Sigmoid colon (tissue), 7 donors: ENCODE results near the gene VCX3B. TPM values are rescaled to one million over a fixed set of nuclear protein-coding genes. Genes with fewer than 3 reads are reported as not detected.
"Not testable (repeated sequence)": the region's sequence is repeated elsewhere in the genome, so short reads cannot be mapped to it uniquely, and the experiment has no call there.

Experiments
- DNase-seq: peaks from one replicate; pipeline ENCODE4 v3.0.0-alpha.2; 2019
- H3K27ac ChIP-seq, 4 donors: fragments of 200-600 bp; sonication (generic); one replicate each; pipeline ENCODE4 v1.5.1; 2016 to 2019; ENCODE audit warnings: mild to moderate bottlenecking in 1 of 4
- H3K27me3 ChIP-seq, 3 donors: fragments of 200-600 bp; sonication (generic); one replicate each; pipeline ENCODE4 v1.5.1; 2019; ENCODE audit warnings: mild to moderate bottlenecking in 1 of 3
- H3K36me3 ChIP-seq, 4 donors: fragments of 200-600 bp; sonication (generic); one replicate each; pipeline ENCODE4 v1.5.1; 2016 to 2019
- H3K4me1 ChIP-seq, 4 donors: fragments of 200-600 bp; sonication (generic); one replicate each; pipeline ENCODE4 v1.5.1; 2017 to 2019
- H3K4me3 ChIP-seq, 4 donors: fragments of 200-600 bp; sonication (generic); one replicate each; pipeline ENCODE4 v1.5.1; 2017 to 2019; ENCODE audit warnings: mild to moderate bottlenecking in 2 of 4, moderate library complexity in 1 of 4
- H3K9me3 ChIP-seq, 4 donors: fragments of 200-600 bp in 3 of 4; sonication (generic) in 3 of 4; one replicate each; pipeline versions ENCODE4 v1.5.1 to v1.6.1; 2013 to 2019
- CTCF ChIP-seq, 4 experiments: fragments of 450-650 bp in 3 of 4; fragments of 200-600 bp in 1 of 4; IDR thresholded peaks; one replicate each; pipeline ENCODE4 v1.5.1; 2016 to 2019; ENCODE audit warnings: antibody characterized with exemption in 4 of 4, mild to moderate bottlenecking in 3 of 4, moderate library complexity in 2 of 4
- EP300 ChIP-seq, 4 donors: sonication (generic); formaldehyde crosslinking; IDR thresholded peaks; one replicate each; pipeline ENCODE4 v1.6.1; 2017; ENCODE audit warnings: antibody characterized with exemption in 4 of 4
- POLR2A ChIP-seq, 2 donors: fragments of 450-650 bp; IDR thresholded peaks; one replicate each; pipeline ENCODE4 v1.6.1; 2016; ENCODE audit warnings: antibody characterized with exemption in 2 of 2, mild to moderate bottlenecking in 2 of 2, moderate library complexity in 2 of 2
- POLR2AphosphoS5 ChIP-seq, 4 donors: sonication (generic); formaldehyde crosslinking; IDR thresholded peaks; one replicate each; pipeline ENCODE4 v1.6.1; 2017; ENCODE audit warnings: antibody characterized with exemption in 4 of 4
- WGBS, 2 donors: extraction: QIAGEN DNeasy Blood & Tissue Kit; methylation state at CpG; one replicate each; pipeline ENCODE4 v1.1.7; 2013; 5-methylcytosine and 5-hydroxymethylcytosine counted together
- intact Hi-C: fragments of 100-400 bp; cut with DNase I; formaldehyde crosslinking; loops from one replicate; pipeline ENCODE4 v1.15.1; 2023
- polyA plus RNA-seq, 3 donors: library from polyadenylated mRNA; stranded (reverse); fragments of 200-250 nt; gene quantifications; one replicate each; pipeline ENCODE4 v1.2.3, GENCODE V29; 2013
- total RNA-seq, 4 donors: library from RNA; depleted of rRNA; stranded (reverse); fragments of >200 nt; gene quantifications; one replicate each; pipeline ENCODE4 v1.1.0, GENCODE V29; 2016
- donor health status: healthy with polysubstance abuse.
- donor health status: Bipolar disorder and iron deficiency.
- donor health status: healthy.

Gene VCX3B
- total and polyA plus RNA-seq, 7 donors = not detected

- no peak for DNase-seq
- no peak overlapping the region for H3K27ac ChIP-seq
- H3K4me3 ChIP-seq = no peak overlapping the region
- H3K4me1 ChIP-seq = no peaks in the 10 kb centered on the region
- TF ChIP-seq POLR2A (IDR thresholded peaks at IDR 0.05) = no peak
- no peaks in the 10 kb centered on the region for H3K27me3 ChIP-seq
- no peaks in the 10 kb centered on the region for H3K36me3 ChIP-seq
- intact Hi-C loops = no loop called here
- peaks cover 0 to 2% (median 0%) of the 10 kb centered on the region in 4 donors for H3K9me3 ChIP-seq
- 79% methylated on average over 3 of the region's 3 CpGs for WGBS, 2 donors
Observed at GRCh38 chrX:8432396-8432795, 32.2 kb upstream of the VCX3B start.

GRCh38 chrX:8433109-8434062, 31.2 kb upstream of the VCX3B start:
- TF ChIP-seq POLR2AphosphoS5 (IDR thresholded peaks at IDR 0.05) (no peak), EP300 (IDR thresholded peaks at IDR 0.05) (no peak), CTCF (IDR thresholded peaks at IDR 0.05) (no peak), POLR2A (IDR thresholded peaks at IDR 0.05) (no peak)
- no peaks in the 10 kb centered on the region for H3K4me1 ChIP-seq
- H3K36me3 ChIP-seq = no peaks in the 10 kb centered on the region
- 36 to 65% methylated on average over 3 of the region's 3 CpGs for WGBS, 2 donors
- no peaks in the 10 kb centered on the region for H3K27me3 ChIP-seq
- no peak overlapping the region for H3K27ac ChIP-seq
- no peak for DNase-seq
- H3K4me3 ChIP-seq = no peak overlapping the region
- peaks cover 0 to 2% (median 0%) of the 10 kb centered on the region in 4 donors for H3K9me3 ChIP-seq
- intact Hi-C loops = no loop called here

- TF ChIP-seq EP300 (IDR thresholded peaks at IDR 0.05) (no peak), POLR2AphosphoS5 (IDR thresholded peaks at IDR 0.05) (no peak), CTCF (IDR thresholded peaks at IDR 0.05) (no peak), POLR2A (IDR thresholded peaks at IDR 0.05) (no peak)
- 78 to 81% methylated on average over 5 of the region's 5 CpGs for WGBS, 2 donors
- Histone ChIP-seq H3K27ac (no peak overlapping the region), H3K4me3 (no peak overlapping the region), H3K9me3 (no peaks in the 10 kb centered on the region), H3K4me1 (no peaks in the 10 kb centered on the region), H3K36me3 (no peaks in the 10 kb centered on the region), H3K27me3 (no peaks in the 10 kb centered on the region)
- intact Hi-C loops = no loop called here
- DNase-seq = no peak
Observed at GRCh38 chrX:8447368-8447767, 17.3 kb upstream of the VCX3B start.

- intact Hi-C loops, DNase-seq: not testable (repeated sequence)
- WGBS, 2 donors = 97% methylated on average over 21 of the region's 21 CpGs
Observed at GRCh38 chrX:8452343-8452742, 12.3 kb upstream of the VCX3B start.

DNA sequence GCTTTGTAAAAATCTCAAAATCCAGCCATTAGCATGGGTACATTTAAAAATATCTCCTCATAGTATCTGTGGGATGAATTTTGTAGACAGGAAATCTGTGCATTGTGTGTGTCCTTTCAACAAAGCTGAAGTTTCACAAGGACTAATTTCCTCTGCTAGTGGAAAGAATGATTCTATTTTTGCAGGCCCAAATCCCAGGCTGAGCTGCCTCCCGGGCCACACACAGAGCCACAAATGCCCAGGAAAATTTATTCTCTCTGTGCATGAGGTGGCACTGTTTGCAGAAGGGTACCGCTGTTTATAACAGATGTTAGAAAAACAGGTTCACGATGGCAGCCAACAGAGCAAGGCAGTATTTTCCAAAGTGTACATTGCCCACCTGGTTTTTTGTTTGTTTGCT, 11.0 kb upstream of the VCX3B start:
- TF ChIP-seq EP300 (IDR thresholded peaks at IDR 0.05) (no peak), POLR2A (IDR thresholded peaks at IDR 0.05) (no peak), CTCF (IDR thresholded peaks at IDR 0.05) (no peak), POLR2AphosphoS5 (IDR thresholded peaks at IDR 0.05) (no peak)
- intact Hi-C loops = no loop called here

More at GRCh38 chrX:8452343-8452742, 12.3 kb upstream of the VCX3B start:
- H3K36me3 ChIP-seq, H3K4me1 ChIP-seq, H3K27ac ChIP-seq, H3K4me3 ChIP-seq, H3K9me3 ChIP-seq, H3K27me3 ChIP-seq: not testable (repeated sequence)

More for the DNA sequence above, 11.0 kb upstream of the VCX3B start:
- Histone ChIP-seq H3K36me3 (no peaks in the 10 kb centered on the region), H3K9me3 (no peaks in the 10 kb centered on the region), H3K4me1 (no peaks in the 10 kb centered on the region), H3K4me3 (no peak overlapping the region), H3K27ac (no peak overlapping the region), H3K27me3 (no peaks in the 10 kb centered on the region)
- 36 to 52% methylated on average over 3 of the region's 3 CpGs for WGBS, 2 donors
- DNase-seq = no peak
